Osteocyte (in vitro differentiated cells): Measurements from ENCODE around the gene SQSTM1. TPM values are rescaled to one million over a fixed set of nuclear protein-coding genes. Genes with fewer than 3 reads are reported as not detected.

Experiments used
- DNase-seq: peaks from one replicate; pipeline ENCODE4 v3.0.0; 2021; ENCODE audit warnings: mixed read lengths; ENCODE audit not compliant: unreplicated experiment; ENCODE audit errors: extremely low spot score
- H3K27ac Mint-ChIP-seq: one replicate; pipeline ENCODE4 v1.8.0; 2021; ENCODE audit warnings: mild to moderate bottlenecking, mixed read lengths; ENCODE audit not compliant: unreplicated experiment
- H3K27me3 Mint-ChIP-seq: one replicate; pipeline ENCODE4 v1.8.0; 2021; ENCODE audit warnings: mixed read lengths; ENCODE audit not compliant: unreplicated experiment
- H3K36me3 Mint-ChIP-seq: one replicate; pipeline ENCODE4 v1.8.0; 2021; ENCODE audit warnings: mixed read lengths; ENCODE audit not compliant: unreplicated experiment
- H3K4me1 Mint-ChIP-seq: one replicate; pipeline ENCODE4 v1.8.0; 2021; ENCODE audit warnings: mixed read lengths; ENCODE audit not compliant: unreplicated experiment
- H3K4me3 Mint-ChIP-seq: one replicate; pipeline ENCODE4 v1.8.0; 2021; ENCODE audit warnings: mild to moderate bottlenecking, moderate library complexity, mixed read lengths; ENCODE audit not compliant: unreplicated experiment
- H3K9me3 Mint-ChIP-seq: one replicate; pipeline ENCODE4 v1.8.0; 2021; ENCODE audit warnings: mixed read lengths; ENCODE audit not compliant: unreplicated experiment
- CTCF ChIP-seq: fragments of 200-600 bp; sonication (generic); IDR thresholded peaks from 2 replicates; pipeline ENCODE4 v1.5.0; 2021; ENCODE audit warnings: antibody characterized with exemption, mild to moderate bottlenecking, moderate library complexity
- total RNA-seq: library from RNA; stranded (reverse); gene quantifications from 2 replicates; pipeline ENCODE4 v1.2.1, GENCODE V29; 2021

Gene SQSTM1
- total RNA-seq, 1 donor from 2014 or later, result 447 TPM

- TF ChIP-seq CTCF, result no peak
- Mint-ChIP-seq H3K27me3 (no peaks in the 10 kb centered on the region), H3K4me1 (no peaks in the 10 kb centered on the region), H3K9me3 (peaks cover 5% of the 10 kb centered on the region), H3K27ac (peak overlapping the region; percentile 31), H3K36me3 (peaks cover 40% of the 10 kb centered on the region), H3K4me3 (no peak overlapping the region)
- DNase-seq, result no peak
These were observed 20.1 kb downstream of the SQSTM1 start for GRCh38 chr5:179840766-179841165.

GRCh38 chr5:179841621-179842020, 20.9 kb downstream of the SQSTM1 start:
- Mint-ChIP-seq H3K27me3 (no peaks in the 10 kb centered on the region), H3K4me1 (no peaks in the 10 kb centered on the region), H3K27ac (no peak overlapping the region), H3K4me3 (no peak overlapping the region), H3K36me3 (peaks cover 38% of the 10 kb centered on the region), H3K9me3 (peaks cover 6% of the 10 kb centered on the region)
- DNase-seq, result no peak
- TF ChIP-seq CTCF, result no peak

- Mint-ChIP-seq H3K27ac (no peak overlapping the region), H3K36me3 (peaks cover 23% of the 10 kb centered on the region), H3K27me3 (no peaks in the 10 kb centered on the region), H3K9me3 (no peaks in the 10 kb centered on the region), H3K4me3 (no peak overlapping the region), H3K4me1 (peaks cover 10% of the 10 kb centered on the region)
- no peak for TF ChIP-seq CTCF
- DNase-seq, result no peak
These were observed 32.4 kb downstream of the SQSTM1 start for GRCh38 chr5:179852993-179853547.

GRCh38 chr5:179854356-179854755, 33.7 kb downstream of the SQSTM1 start:
- H3K27me3 Mint-ChIP-seq, result no peaks in the 10 kb centered on the region
- H3K4me1 Mint-ChIP-seq, result peaks cover 11% of the 10 kb centered on the region
- peaks cover 22% of the 10 kb centered on the region for H3K36me3 Mint-ChIP-seq
- no peak for DNase-seq
- H3K9me3 Mint-ChIP-seq, result no peaks in the 10 kb centered on the region
- TF ChIP-seq CTCF, result no peak
- H3K27ac Mint-ChIP-seq, result no peak overlapping the region
- H3K4me3 Mint-ChIP-seq, result no peak overlapping the region

- no peak for TF ChIP-seq CTCF
- no peak for DNase-seq
- Mint-ChIP-seq H3K4me1 (peaks cover 23% of the 10 kb centered on the region), H3K4me3 (peak overlapping the region; percentile 96), H3K36me3 (peaks cover 6% of the 10 kb centered on the region), H3K27ac (peak overlapping the region; percentile 92), H3K27me3 (no peaks in the 10 kb centered on the region), H3K9me3 (no peaks in the 10 kb centered on the region)
These were observed 37.5 kb downstream of the SQSTM1 start for GRCh38 chr5:179858241-179858585.
